Stimulated activated CD8-positive, alpha-beta memory T cell treated with anti-CD3 and anti-CD28 coated beads, Interleukin-7, amount 100 ng/mL, for 4 hours (primary cell): ENCODE data around the gene BFSP2.
"Not testable (repeated sequence)": the region's sequence is repeated elsewhere in the genome, so short reads cannot be mapped to it uniquely, and the experiment has no call there.

Source experiments
- DNase-seq, 2 donors: peaks; one replicate each; pipeline ENCODE4 v3.0.0-alpha.2; 2020; ENCODE audit warnings: low read depth in 2 of 2

The BFSP2 gene

DNA sequence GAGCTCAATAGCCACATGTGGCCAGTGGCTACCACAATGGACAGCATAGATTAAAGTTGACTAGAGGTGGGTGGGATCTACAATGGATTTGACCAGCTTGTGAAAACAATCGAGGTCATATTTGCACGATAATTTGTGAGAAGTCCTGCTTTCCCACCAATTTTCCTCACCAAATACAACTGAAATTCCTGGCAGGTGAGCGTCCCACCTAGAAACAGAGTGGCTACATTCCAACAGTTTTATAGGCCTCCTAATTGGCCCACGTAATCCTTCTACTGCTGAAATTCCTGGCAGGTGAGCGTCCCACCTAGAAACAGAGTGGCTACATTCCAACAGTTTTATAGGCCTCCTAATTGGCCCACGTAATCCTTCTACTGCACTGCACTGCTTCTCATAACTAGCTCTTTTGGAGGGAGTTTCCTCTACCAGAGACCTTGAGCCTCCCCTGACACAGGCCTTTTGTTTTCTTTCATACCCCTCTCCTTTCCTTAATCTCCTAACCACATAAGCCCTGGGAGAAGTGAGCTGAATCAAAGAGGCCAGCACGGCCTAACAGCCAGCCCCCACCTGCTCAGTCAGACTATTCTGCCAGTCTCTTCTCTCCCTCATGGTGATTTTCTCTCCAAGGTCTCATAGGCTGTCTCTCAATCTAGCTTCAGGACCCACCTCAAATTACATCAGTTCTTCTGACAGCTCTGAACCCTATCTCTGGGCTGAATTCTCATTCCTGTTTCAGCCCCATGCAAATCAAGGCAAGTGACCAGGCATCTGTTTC lies 80.2 kb downstream of the BFSP2 start:
- DNase-seq: no peak

- DNase-seq: not testable (repeated sequence)
These were observed 82.6 kb downstream of the BFSP2 start for GRCh38 chr3:133482474-133482873.

- DNase-seq: no peak
These were observed 86.8 kb downstream of the BFSP2 start for GRCh38 chr3:133486658-133487057.

DNA sequence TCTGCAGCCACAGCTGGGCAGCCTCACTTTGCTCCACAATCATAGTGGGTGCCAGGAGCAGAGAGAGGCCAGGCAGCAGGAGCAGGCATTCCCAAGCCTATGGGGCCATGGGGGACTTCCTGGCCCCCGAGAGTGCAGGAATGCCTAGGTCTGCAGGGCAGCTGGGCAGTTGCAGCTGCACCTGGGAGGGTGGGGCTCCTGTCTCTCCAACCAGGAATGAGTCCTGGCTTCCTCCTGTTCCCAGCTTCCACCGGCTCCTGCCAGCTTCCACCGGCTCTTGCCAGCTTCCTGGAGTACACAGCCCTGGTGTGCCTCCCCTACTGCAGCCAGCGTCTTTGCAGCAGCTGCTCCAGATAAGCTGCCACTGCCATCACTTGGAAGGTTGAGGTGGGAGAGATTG lies 87.3 kb downstream of the BFSP2 start:
- no peak for DNase-seq

DNA sequence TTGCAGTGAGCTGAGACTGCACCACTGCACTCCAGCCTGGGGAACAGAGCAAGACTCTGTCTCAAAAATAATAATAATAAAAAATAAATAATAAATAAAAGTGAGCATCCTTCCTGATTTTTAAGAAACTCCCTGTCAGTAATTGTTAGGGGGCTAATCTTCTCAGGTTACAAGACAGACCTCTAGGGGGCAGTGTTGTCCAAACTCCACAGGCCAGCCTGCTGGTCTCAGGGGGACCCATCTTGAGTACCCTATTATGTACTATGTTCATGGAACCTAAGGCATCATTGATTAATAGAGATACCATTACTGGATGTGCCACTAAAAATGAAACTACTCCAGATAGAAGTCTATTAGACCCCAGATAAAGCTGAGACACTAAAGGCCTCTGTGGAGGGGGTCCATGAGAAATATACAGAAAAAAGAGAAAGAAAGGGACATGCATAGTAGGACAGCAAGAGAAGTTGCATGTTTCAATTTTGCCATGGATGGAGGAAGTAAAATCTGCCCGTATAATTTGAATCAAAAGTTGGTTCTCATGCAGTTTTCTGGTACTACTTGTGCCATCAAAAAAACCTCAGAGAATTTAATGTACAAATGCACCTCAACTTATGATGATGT lies 88.2 kb downstream of the BFSP2 start:
- DNase-seq: peak; percentile 20 to 52

DNA sequence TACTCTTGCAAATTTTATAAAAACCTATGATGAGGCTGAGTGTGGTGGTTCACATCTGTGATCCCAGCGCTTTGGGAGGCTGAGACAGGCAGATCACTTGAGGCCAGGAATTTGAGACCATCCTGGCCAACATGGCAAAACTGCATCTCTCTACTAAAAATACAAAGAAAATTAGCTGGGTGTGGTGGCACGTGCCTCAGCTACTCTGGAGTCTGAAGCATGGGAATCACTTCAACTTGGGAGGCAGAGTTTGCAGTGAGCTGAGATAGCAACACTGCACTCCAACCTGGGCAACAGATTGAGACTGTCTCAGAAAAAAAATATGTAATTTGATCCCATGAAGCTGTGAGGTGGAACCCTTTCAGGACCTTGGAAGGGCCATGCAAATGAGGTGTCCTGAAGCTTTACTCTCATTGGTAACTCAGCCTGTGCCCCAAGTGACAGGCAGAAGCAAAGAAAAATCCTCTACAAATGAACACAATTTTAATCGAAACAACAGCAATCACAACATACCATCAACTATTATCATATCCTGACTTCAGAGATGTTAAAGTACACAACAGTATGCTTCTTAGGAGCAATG lies 89.0 kb downstream of the BFSP2 start:
- no peak for DNase-seq

DNA sequence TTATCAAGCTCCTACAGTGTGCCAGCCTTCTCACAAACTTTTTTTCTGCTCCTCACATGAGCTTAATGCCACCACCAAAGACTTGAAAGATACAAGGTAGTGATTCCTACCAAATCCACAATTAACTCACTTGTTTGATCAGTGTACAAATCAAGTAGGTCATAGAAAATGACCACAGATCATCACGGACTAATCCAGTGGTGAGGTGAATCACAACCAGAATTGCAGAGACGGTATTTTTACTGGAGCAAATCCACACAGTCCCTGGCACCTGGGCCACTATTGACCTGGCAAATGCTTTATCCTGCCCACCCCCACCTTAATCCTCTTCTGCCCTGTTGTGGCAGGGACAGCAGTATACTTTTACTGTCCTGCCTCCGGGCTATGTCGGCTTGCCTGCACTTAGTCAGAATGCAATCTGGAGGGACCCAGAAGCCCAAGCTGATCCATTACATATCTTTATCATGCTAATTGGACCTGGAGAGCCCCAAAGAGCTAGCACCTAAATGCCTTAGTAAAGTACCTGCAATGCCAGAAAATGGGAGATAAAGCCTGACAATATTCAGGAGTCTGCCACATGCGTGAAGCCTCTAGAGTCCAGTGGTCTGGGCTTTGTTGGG lies 89.7 kb downstream of the BFSP2 start:
- DNase-seq: no peak

- DNase-seq: peak; percentile 68 to 71
These were observed 90.9 kb downstream of the BFSP2 start for GRCh38 chr3:133490468-133491351.

GRCh38 chr3:133491481-133492059 lies 91.7 kb downstream of the BFSP2 start:
- no peak for DNase-seq

GRCh38 chr3:133492159-133492741 lies 92.4 kb downstream of the BFSP2 start:
- no peak for DNase-seq

DNA sequence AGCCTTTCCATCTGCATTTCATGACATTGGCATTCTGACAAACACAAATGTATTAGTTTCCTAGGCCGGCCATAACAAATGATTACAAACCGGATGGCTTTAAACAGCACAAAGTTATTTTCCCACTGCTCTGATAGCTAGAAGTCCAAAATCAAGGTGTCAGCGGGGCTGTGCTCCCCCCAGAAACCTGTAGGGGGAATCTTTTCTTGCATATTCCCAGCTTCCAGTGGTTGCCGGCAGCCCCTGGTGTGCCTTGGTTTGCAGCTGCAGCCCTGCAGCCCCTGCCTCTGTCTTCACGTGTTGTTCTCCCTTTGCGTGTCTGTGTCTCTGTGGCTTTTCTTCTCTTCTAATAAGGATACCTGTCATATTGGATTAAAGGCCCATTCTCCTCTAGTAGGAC lies 94.6 kb downstream of the BFSP2 start:
- no peak for DNase-seq

DNA sequence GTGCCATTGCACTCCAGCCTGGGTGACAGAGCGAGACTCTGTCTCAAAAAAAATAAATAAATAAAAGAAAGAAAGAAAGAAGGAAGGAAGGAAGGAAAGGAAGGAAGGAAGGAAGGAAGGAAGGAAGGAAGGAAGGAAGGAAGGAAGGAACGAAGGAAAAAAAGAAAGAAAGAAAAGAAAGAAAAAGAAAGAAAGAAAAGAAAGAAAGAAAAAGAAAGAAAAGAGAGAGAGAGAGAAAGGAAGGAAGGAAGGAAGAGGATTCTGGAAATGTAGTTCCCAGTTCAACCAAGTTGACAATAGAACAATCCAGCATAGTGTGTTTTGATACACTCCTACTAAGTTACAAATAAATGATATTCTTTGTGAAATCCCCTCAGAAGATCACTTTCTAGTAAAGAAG lies 102.7 kb downstream of the BFSP2 start:
- DNase-seq: not testable (repeated sequence)

DNA sequence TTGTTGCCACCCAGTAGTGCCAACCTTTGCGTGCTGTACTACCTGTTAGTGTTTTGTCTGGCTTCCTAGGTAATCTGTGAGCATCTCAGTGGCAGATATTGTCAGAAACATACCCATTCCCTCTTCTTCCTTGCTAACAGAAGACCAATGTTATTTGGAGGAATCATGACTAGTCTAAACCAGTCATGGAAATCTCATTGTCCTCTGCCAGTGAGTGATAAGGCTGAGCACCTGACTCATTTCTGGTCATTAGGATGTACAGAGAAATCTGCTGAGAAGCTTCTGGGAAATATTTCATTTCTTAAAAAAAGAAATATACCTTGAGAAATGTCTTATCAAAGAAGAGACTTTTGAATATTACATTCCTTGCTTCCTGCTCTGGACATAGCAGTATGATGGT lies 103.6 kb downstream of the BFSP2 start:
- no peak for DNase-seq

DNA sequence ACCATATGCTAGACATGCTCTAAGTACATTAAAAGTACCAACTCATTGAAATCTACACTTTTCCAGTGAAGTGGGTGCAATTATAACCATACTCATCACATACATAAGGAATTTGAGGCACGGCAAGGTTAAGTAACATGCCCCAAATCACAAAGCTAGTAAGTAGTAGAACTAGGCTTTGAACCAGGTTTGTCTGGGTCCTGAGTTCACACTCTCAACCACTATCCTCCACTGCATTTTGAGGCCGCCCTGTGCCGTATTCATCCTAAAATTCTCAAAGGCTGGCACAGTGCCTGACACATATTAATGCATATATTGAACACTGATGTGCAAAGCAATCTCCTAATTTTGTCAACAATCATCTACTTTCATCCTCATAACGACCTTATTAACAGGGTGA lies 104.9 kb downstream of the BFSP2 start:
- no peak for DNase-seq

- DNase-seq: no peak
These were observed 106.0 kb downstream of the BFSP2 start for GRCh38 chr3:133505813-133506212.

DNA sequence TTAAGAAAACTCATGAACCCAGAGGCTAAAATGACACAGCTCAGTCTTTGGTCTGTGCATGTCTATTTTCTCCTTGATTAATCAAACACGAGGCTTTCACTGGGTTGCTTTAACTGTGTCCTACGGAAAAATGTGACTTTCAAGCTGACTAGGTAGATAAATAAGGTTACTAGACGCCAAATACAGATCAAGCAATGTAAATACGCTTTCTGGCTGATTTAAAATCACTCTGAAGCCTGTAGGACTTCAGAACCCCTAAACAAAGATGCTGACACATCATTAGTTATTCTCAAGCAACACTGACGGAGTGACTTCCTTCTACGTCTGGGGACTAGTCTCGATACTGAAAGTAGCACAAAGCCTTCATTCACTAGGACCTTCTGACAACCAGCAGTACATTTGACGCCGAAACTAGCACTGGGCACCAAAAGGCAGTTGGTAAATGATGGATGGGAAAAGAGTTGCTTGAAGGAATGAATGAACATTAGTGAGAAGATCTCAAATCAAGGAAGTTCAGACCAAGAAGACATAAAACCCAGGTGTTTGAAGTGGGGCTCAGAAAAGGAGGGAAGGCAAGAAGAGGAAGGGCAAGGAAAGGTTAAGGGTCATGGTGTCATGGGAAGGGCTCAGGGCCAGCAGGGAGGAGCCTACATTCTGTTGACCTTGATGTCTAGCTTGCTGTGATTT lies 106.5 kb downstream of the BFSP2 start:
- no peak for DNase-seq

GRCh38 chr3:133509488-133509887 lies 109.6 kb downstream of the BFSP2 start:
- DNase-seq: no peak

DNA sequence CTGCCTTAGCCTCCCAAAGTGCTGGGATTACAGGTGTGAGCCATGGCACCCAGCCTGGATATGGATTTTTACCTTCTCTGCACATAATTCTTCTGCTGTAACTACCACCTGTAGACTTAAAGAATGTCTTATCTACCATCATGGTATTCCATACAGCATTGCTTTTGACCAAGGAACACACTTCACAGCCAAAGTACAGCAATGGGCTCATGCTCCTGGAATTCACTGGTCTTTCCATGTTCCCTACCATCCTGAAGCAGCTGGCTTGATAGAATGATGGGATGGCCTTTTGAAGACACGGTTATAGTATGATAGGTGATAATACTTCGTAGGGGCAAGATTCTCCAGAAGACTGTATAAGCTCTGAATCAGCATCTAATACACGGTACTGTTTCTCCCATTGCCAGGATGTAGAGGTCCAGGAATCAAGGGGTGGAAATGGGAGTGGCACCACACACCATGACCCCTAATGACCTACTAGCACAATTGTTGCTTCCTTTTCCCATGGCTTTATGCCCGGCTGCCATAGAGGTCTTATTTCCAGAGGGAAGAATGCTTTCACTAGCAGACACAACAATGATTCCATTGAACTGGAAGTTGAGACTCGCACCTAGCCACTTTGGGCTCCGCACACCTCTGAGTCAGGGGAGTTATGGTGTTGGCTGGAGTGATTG lies 112.7 kb downstream of the BFSP2 start:
- DNase-seq: no peak

GRCh38 chr3:133514418-133514817 lies 114.6 kb downstream of the BFSP2 start:
- no peak for DNase-seq

DNA sequence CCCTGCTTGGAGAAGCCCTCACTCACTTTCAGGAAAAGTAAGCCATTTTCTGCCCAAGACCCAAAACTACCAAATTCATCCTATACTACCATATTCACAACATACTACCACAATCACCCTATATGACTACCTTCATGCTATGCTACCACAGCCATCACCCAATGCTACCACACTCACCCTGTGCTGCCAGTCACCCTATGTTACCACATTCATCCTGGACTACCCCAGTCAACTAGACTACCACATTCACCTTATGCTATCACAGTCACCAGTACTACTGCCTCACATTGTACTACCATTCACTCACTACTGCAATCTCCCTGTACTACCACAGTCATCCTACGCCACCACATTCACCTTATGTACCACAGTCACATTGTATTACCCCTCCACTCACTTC lies 115.3 kb downstream of the BFSP2 start:
- DNase-seq: no peak
